Activated CD8-positive, alpha-beta memory T cell treated with anti-CD3 and anti-CD28 coated beads for 24 hours (primary cell): Measurements from ENCODE around the gene COPS8.

Experiments
- DNase-seq: peaks from one replicate; pipeline ENCODE4 v3.0.0-alpha.2; 2020

COPS8 gene

DNA sequence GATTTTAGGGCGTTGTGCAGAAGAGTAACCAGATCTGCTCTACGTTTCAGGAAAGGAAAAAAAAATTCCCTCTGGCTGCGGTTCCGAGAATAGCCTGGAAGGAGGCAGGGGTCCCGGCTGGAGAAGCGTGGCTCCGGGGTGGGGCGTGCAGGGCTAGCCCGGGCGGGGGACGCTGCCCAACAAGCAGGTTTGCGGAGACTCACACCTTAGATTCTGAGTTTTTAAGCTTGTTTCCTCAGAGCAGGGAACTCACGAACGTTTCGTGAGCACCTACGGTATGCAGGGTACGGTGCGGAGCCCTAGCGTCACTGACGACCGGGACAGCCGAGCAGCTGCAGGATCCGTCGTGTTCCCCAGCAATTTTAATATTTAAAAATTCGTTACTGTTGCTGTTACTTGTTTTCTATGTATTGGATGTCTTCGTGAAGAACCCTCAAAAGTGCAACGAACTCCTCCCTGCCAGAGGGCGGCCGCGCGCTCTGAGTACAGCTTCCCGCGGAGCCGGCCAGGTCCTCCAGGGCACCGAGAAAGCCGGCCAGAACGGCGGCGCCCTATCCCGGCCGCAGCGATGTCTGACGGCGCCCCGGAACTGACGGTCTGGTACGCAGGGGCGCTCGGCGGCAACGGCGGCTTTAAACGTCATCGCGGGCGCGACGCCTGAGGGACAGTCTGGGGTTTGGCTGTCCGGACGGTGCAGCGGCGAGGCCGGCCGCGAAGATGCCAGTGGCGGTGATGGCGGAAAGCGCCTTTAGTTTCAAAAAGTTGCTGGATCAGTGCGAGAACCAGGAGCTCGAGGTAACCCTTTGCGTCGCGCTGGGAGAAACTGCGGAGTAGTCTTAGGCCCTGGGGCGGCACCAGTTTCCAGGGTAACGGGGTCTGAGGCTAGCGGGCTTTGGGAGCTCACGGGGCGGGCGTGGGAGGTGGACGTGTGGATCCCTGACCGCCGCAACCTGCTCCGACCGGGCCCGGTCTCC, at the start of gene COPS8:
TSS of gene COPS8 (plus strand) at position 642 of the 974 bp plus-strand sequence. CDS start at position 718, 76 bp downstream.
- DNase-seq = peak; percentile 96

GRCh38 chr2:237039301-237040031, 46.2 kb upstream of the COPS8 start:
- no peak for DNase-seq

DNA sequence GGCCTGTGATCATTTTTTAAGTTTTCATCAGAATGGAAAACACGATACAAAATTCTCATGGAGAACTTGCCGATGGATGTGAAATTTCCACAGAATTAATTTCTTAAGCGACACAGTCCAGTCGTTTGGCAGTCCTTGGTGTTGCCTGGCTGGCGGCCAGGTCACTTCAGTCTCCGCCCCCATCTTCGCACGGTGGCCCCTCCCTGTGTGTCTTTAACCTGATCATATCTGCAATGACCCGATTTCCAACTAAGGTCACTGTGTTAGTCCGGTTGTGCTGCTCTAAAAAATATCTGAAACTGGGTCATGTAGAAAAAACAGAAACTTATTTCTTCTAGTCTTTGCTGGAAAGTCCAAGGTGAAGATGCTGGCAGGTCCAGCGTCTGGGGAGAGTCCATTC, 44.5 kb upstream of the COPS8 start:
- no peak for DNase-seq

GRCh38 chr2:237042101-237042500, 43.6 kb upstream of the COPS8 start:
- no peak for DNase-seq

- DNase-seq = no peak
Measured at GRCh38 chr2:237043866-237044265, 41.8 kb upstream of the COPS8 start.

DNA sequence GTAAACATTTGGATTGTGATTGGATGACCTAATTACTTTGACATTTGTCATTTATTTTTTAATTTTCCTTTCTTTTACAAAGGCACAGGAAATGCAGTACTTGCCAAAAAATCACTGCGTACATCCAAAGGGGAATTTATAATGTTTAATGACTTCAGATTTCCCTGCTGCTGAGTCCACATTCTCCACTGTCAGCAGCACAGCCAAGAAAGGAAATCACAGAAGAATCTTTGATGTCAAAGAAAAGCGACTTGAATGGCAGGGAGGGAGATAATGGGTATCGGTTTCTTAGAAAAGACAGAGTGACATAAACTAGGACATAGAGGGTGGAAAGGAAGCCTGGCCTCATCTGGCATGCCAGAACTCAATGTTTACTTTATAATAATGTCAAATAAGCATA, 41.4 kb upstream of the COPS8 start:
- no peak for DNase-seq

DNA sequence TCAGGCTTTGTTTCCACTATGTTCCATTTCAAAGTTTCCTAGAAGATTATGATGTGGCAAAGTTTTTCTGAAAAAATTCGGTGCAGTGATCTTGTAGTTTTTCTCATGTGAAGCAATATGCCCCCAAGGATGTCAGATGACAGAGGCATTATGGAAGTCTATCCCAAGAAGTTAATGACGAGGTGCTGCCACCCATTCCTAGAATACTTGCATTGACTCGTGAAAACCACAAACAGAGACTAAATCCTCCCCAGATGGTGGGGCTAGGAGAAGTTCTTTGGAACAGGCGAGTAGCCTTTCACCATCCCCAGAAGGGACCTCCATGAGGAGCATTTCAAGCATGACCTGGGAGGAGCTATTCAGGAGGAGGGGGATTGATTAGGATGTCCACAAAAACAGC, 40.2 kb upstream of the COPS8 start:
- DNase-seq = no peak

GRCh38 chr2:237048595-237048994, 37.1 kb upstream of the COPS8 start:
- DNase-seq = no peak

DNA sequence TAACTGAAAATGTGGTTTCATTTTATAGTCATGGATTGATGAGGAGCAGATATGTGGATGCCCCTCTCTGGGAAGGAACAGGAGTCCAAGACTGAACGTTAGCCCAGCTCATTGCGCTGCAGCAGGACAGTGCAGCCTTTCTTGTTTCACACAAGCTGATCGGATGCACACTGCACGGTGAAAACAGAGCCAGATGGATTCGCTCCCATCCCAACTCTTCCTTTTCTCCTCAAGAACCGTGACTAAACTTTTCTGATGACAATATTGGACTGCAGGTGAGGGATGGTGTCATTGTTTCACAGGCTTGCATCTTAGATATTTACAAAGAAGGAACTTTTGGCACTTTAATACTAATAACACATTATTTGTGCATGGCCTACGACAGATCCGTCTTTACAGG, 33.8 kb upstream of the COPS8 start:
- DNase-seq = no peak

- no peak for DNase-seq
Measured at GRCh38 chr2:237053066-237053465, 32.6 kb upstream of the COPS8 start.

DNA sequence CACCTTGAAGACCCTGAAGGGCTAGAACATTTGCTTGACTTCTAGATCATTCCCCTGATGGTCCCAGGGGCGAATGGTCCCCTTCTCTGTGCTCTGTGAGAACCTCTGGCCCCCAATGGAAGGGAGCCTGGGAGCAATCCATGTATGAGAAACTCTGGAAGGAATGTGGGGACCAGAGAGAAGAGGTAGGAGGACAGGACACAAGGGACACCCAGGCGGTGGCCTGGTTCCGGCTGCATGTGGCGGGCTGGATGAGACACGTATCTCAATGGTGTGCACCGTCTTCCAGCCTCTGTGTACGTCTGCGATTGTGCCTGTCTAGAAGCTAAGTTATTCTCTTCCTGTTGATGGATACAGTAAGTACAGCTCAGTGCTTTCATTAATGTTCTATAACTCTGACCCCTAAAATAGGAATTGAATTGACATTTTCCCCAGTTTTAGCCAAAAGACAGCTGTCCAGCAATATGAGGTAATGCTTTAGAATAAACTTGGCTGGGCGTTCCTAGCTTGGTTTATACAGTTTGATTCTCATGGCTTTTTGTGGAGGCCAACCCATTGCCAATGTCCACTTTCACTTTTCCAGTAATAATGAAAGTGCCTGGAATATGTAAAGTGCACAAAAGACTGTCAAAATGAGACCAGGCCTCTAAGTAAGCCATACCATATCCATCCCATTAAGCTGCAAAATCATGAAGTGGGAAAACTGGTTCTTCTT, 30.1 kb upstream of the COPS8 start:
- DNase-seq = no peak

DNA sequence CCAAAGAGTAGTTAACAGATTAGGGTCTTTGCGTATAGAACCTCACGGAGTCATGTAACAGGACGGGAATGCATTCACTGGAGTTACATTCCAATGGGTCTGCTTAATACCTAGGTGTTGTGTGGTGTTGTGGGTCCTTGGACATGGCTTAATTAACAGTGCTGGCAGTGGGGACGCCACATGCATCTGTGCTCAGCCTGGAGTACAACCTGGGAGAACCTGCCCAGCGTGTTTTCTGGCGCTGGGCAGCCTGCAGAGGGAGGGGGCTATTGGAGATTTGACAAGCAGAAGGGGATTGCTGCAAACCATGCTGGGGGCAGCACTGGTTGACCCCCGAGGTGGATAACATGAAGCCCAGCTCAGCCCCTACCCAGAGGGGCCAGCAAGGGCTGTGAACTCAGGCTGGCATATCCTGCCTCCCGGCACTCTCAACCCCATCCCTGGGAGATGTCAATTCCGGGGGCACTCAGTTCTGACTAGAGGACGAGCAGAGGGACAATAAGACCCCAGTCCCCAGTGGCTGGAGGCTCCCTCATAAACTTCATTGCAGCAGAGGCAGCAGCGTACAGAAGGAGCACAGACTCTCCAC, 29.3 kb upstream of the COPS8 start:
- DNase-seq = no peak

- no peak for DNase-seq
Measured at GRCh38 chr2:237057107-237057506, 28.6 kb upstream of the COPS8 start.

DNA sequence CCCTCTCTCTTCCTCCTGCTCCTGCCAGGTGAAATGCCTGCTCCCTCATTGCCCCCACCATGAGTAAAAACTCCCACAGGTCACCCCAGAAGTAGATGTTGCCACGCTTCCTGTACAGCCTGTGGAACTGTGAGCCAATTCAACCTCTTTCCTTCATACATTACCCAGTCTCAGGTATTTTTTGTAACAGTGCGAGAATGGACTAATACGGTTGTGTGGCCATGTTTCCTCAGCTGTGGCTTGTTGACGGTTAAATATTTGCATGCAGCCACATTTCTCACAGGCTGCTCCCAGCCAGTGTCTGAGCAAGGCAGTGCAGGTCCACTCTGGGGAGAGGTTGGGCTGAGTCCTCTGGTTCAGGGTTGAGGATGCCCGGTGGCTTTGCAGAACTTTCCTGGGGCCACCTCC, 27.8 kb upstream of the COPS8 start:
- no peak for DNase-seq

GRCh38 chr2:237058423-237058822, 27.3 kb upstream of the COPS8 start:
- DNase-seq = no peak

DNA sequence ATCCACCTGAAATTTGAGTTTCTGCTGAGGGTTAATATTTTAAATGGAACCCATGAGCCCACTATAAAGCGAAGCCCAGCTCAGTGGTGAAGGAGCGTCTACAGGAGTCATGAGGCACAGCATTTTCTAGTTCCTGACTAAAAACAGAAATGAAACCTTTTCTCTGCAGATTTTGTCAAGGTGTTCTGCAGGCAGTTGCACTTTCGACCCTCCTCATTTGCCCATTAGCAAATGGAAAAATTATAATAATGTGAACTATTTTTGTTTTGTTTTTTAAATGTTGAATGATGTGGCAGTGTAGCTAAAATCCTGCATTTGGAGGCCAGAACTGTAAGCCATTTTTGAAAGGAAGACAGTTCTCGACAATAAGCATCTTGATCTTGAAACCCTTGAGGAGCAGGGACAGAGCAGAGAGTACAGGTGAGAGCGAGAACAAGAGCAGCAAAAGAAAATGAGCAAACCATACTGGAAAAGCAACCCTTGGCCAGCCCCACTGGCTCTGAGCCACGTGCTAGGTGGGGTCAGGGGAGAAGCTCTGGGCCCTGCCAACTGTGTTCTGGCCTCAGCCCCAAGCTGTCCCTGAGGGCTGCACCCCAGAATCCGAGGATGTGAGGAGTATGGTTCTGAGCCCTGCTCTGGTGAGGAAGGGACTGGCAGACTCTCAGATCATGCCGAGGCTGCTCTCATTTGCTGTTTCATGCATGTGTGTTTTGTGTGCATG, 26.4 kb upstream of the COPS8 start:
- no peak for DNase-seq

GRCh38 chr2:237060534-237061312, 25.0 kb upstream of the COPS8 start:
- DNase-seq = no peak

GRCh38 chr2:237061356-237061755, 24.3 kb upstream of the COPS8 start:
- DNase-seq = no peak

- no peak for DNase-seq
Measured at GRCh38 chr2:237062585-237062984, 23.1 kb upstream of the COPS8 start.

- no peak for DNase-seq
Measured at GRCh38 chr2:237064203-237065070, 21.3 kb upstream of the COPS8 start.

DNA sequence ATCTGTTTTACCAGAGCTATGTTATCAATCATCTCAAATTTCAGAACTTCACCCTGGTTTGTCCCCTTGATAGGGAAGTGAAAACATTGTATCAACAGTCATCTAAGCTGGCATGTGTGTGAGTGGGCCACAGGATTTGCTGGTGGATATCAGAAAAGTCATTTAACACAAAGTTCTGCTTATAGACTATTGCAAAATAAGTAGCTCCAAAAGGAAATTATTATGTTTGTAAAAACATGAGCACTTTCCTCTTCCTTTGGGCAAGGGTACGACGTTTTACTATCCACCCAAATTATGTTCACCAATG, 20.7 kb upstream of the COPS8 start:
- DNase-seq = no peak
